ENCODE measurements around the gene TMEM167A. TPM values are rescaled to one million over a fixed set of nuclear protein-coding genes. Genes with fewer than 3 reads are reported as not detected.

TMEM167A gene
- total and polyA plus RNA-seq, 2 experiments from 2014 or later: 179 to 267 TPM

DNA sequence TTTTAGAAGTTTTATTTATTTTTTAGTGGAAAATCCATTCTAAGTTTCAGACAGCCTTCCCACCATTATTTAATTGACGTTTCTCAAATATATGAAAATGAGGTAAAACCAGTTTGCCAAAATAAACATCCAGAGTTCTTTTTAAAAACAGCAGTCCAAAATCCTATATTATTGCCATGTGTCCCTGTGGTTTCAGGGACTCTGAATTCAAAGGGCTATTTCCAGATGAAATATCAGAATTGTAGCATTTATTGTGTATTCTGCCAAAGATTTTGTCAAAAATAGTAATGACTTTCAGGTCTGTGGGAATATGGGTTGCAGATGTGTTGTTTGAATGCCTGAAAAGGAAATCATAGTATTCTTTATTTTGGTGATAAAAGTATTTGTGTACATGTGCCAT, 41.8 kb upstream of the TMEM167A start:
- Histone ChIP-seq H3K36me3 (ENCODE audit: insufficient read depth) (peaks cover 6% of the 10 kb centered on the region; the same call in 1 of the 2 replicates), H3K4me1 (ENCODE audit: insufficient read depth) (no peaks in the 10 kb centered on the region), H3K4me2 (no peak overlapping the region), H3F3A (replicated peaks; ENCODE audit: low read depth) (no peaks in the 10 kb centered on the region), H3K27me3 (ENCODE audit: insufficient read depth) (no peaks in the 10 kb centered on the region), H3K4me3 (no peak overlapping the region), H2AFZ (no peak overlapping the region), H3K9me2 (ENCODE audit: insufficient read depth) (0 out of 2 replicates have a peak, but pooled peaks cover 2% of the 10 kb centered on the region), H3K27ac (ENCODE audit: low read depth) (no peak overlapping the region), H3K79me2 (replicated peaks; ENCODE audit: insufficient read depth) (no peaks in the 10 kb centered on the region), H4K20me1 (replicated peaks; ENCODE audit: insufficient read depth) (no peaks in the 10 kb centered on the region)
- peaks cover 15% of the 10 kb centered on the region; the same call in 2 of the 3 replicates for H3K9me3 Mint-ChIP-seq
- no peaks in the 10 kb centered on the region for H3K4me1 Mint-ChIP-seq
- no peaks in the 10 kb centered on the region for H3K27me3 Mint-ChIP-seq (ENCODE audit: insufficient read depth, low read depth, poor library complexity)
- H3K4me3 Mint-ChIP-seq: no peak overlapping the region
- no peak for ATAC-seq
- TF ChIP-seq ZNF114 (CRISPR knock-in tag; IDR thresholded peaks at IDR 0.05) (no peak), ZNF462 (CRISPR knock-in tag; IDR thresholded peaks at IDR 0.05) (no peak), EZH2 (IDR thresholded peaks at IDR 0.05; ENCODE audit: low read depth, unreplicated experiment) (no peak)
- no peak overlapping the region for H3K27ac Mint-ChIP-seq
- H3K36me3 Mint-ChIP-seq (ENCODE audit: low read depth): peaks cover 21% of the 10 kb centered on the region
- no peak for DNase-seq (ENCODE audit: low spot score)

DNA sequence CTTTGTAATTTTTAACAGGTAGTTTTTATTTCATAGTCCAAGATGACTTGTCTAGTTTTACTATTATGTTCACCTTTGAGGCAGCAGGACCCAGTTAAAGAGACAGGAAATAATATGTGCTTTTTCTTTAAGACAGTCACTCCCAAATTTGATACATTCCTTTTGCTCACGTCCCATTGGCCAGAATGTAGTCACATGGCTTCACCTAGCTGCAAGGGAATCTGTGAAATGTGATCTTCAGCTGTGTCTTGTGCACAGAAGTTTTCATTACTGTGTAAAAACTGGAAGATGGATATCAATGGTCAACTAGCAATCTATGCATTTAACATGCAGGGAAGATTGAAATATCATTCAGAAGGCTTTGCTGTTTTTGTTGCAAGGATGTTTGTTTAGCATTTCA, 41.3 kb upstream of the TMEM167A start:
- Mint-ChIP-seq H3K4me1 (no peaks in the 10 kb centered on the region), H3K27ac (no peak overlapping the region), H3K27me3 (ENCODE audit: insufficient read depth, low read depth, poor library complexity) (no peaks in the 10 kb centered on the region), H3K4me3 (no peak overlapping the region), H3K9me3 (peaks cover 20% of the 10 kb centered on the region; the same call in 2 of the 3 replicates), H3K36me3 (ENCODE audit: low read depth) (peaks cover 26% of the 10 kb centered on the region)
- Histone ChIP-seq H3K4me1 (ENCODE audit: insufficient read depth) (no peaks in the 10 kb centered on the region), H3F3A (replicated peaks; ENCODE audit: low read depth) (no peaks in the 10 kb centered on the region), H3K9me2 (ENCODE audit: insufficient read depth) (0 out of 2 replicates have a peak, but pooled peaks cover 2% of the 10 kb centered on the region), H3K27ac (ENCODE audit: low read depth) (no peak overlapping the region), H3K79me2 (replicated peaks; ENCODE audit: insufficient read depth) (no peaks in the 10 kb centered on the region), H3K4me2 (no peak overlapping the region), H4K20me1 (replicated peaks; ENCODE audit: insufficient read depth) (no peaks in the 10 kb centered on the region), H3K36me3 (ENCODE audit: insufficient read depth) (peaks cover 6% of the 10 kb centered on the region; the same call in 1 of the 2 replicates), H3K4me3 (no peak overlapping the region), H3K27me3 (ENCODE audit: insufficient read depth) (no peaks in the 10 kb centered on the region), H2AFZ (no peak overlapping the region)
- DNase-seq (ENCODE audit: low spot score): peak; percentile 5
- TF ChIP-seq ZNF114 (CRISPR knock-in tag; IDR thresholded peaks at IDR 0.05): no peak
- ATAC-seq: no peak

Data from GM23338 (cell line).